Adipose tissue (tissue), 3 donors: ENCODE data around the gene ZNF716. TPM values are rescaled to one million over a fixed set of nuclear protein-coding genes. Genes with fewer than 3 reads are reported as not detected.
"Not testable (repeated sequence)": the region's sequence is repeated elsewhere in the genome, so short reads cannot be mapped to it uniquely, and the experiment has no call there.

Experiments used
- H3K27ac ChIP-seq: one replicate; pipeline ENCODE4 v1.5.1; 2013; ENCODE audit warnings: low read depth, low read length
- WGBS, 3 donors: extraction: QIAGEN DNeasy Blood & Tissue Kit; methylation state at CpG; one replicate each; pipeline ENCODE4 v1.1.7; 2013; 5-methylcytosine and 5-hydroxymethylcytosine counted together
- polyA plus RNA-seq, 3 donors: library from polyadenylated mRNA; stranded (reverse); fragments of 200-250 nt; gene quantifications; one replicate each; pipeline ENCODE4 v1.2.3, GENCODE V29; 2013
- donor health status: healthy with polysubstance abuse.
- donor health status: Bipolar disorder and iron deficiency.
- donor health status: healthy.

ZNF716 gene
- not detected for polyA plus RNA-seq

- WGBS, 3 donors: 78 to 84% (median 83%) methylated on average over 10 of the region's 10 CpGs
- H3K27ac ChIP-seq: no peak within 1 kb of the TSS
Measured at GRCh38 chr7:57449904-57450303, at the start of gene ZNF716. TSS of gene ZNF716 (plus strand) at chr7:57450177. CDS start at chr7:57450289, 112 bp downstream.

GRCh38 chr7:57400531-57401155, 49.3 kb upstream of the ZNF716 start:
- 80 to 89% (median 85%) methylated on average over 10 of the region's 10 CpGs for whole genome bisulfite sequencing, 3 donors
- H3K27ac ChIP-seq: no peak overlapping the region

DNA sequence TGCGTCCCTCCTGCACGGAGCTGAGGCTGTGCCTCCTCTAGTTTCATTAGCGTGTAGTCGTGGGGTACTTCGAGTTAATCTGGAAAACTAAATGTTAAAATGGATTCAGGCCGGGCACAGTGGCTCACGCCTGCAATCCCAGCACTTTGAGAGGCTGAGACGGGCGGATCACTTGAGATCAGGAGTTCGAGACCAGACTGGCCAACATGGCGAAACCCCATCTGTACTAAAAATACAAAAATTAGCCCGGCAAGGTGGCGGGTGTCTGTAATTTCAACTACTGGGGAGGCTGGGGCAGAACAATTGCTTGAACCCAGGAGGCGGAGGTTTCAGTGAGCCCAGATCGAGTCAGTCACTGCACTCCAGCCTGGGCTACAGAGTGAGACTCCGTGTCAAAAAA, 46.9 kb upstream of the ZNF716 start:
- WGBS, 3 donors: 70 to 85% (median 85%) methylated on average over 16 of the region's 16 CpGs
- H3K27ac ChIP-seq: not testable (repeated sequence)

DNA sequence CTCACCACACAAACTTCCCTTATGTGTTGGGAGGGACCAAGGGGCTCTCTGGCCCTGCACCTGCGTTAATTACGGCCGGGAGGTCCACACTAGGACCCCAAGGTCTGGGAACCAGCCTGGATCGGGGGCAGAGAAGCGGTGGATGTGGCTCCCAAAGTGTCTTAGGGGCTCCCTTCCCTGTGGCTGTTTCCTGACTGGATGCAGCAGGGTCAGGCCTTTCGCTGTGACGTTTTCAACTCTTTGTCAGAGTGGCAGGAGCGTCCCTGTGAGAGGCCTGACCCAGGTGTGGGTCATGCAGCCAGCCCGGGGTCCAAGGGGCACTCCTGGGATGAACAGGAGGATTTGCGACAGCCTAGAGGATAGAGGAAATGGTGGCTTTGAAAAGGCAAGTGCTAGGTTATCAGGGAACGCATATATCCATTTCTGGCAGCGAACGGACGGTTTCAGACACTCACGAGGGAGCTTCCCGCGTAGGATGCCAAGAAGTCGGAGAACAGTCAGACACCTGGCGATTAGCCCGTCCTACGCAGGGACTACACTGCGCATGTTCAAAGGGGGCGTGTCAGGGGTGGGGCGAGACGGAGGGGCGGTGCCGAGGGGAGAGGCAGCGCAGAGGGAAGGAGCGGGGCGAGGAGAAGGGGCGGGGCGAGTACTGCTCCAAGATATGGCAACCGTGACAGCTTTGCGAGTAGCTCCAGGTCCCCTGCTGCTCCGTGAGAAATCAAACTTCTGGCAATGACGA, 46.2 kb upstream of the ZNF716 start:
- 31 to 40% (median 40%) methylated on average over 36 of the region's 36 CpGs for WGBS, 3 donors
- H3K27ac ChIP-seq: no peak overlapping the region

DNA sequence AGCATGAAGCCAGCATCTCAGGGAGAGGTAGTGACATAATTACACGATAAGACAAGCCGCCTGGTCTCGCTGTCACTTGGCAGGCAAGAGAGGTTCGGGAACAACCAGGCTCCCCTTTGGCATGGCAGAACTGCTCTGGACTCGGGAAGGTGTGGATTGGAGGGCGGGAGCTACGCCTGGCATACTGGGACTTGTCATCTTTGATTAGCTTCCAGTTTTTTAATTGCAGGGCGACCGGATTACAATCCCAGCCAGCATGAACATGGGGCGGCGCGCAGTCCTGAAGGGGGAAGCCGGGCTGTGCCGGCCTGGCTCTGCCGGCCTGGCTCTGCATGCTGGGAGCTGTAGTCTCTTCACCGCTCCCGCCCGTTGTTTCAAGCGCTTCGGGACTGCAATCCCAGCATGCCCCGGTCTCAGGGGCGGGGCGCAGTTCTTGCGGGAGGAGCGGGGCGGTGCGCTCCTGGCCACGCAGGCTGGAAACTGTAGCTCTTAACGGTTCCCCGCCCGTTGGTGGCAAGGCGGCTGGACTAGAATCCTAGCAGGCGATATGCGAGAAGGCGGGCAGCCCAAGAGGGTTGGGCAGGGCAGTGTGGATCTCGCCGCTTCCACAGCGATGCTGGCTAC, 45.5 kb upstream of the ZNF716 start:
- no peak overlapping the region for H3K27ac ChIP-seq
- WGBS, 3 donors: 27 to 39% (median 30%) methylated on average over 38 of the region's 38 CpGs

DNA sequence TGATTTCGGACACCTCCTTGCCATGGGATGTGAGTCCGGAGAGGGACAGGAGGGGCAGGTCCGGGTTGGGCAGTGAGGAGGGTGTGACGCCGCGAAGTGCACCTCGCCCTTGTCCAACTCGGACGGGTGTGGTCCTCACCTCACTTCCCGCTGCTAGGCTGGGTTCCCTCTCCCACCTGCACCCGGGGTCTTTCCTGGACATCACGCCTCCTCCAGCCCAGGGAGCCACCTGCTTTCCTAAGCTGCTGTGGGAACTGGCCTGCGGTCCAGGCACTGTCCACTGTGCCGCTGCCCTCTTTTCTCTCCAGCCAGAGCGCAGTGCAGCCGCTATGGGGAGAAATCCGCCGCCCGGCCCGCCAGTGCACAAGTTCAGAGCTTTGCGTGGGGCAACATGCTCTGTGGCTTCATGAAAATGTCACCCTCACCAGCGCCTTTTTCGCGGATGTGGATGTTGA, 45.0 kb upstream of the ZNF716 start:
- no peak overlapping the region for H3K27ac ChIP-seq
- 39 to 48% (median 45%) methylated on average over 22 to 24 of the region's 24 CpGs for WGBS, 3 donors

GRCh38 chr7:57407125-57407524, 42.9 kb upstream of the ZNF716 start:
- H3K27ac ChIP-seq: no peak overlapping the region
- WGBS, 3 donors: 63 to 71% (median 70%) methylated on average over 7 of the region's 7 CpGs

GRCh38 chr7:57412168-57412567, 37.8 kb upstream of the ZNF716 start:
- no peak overlapping the region for H3K27ac ChIP-seq

GRCh38 chr7:57412618-57413017, 37.4 kb upstream of the ZNF716 start:
- H3K27ac ChIP-seq: no peak overlapping the region
- 58 to 76% methylated on average over 3 of the region's 3 CpGs; no CpG with 5 or more reads in 1 of the 3 donors for WGBS, 3 donors

More at GRCh38 chr7:57412168-57412567, 37.8 kb upstream of the ZNF716 start:
- WGBS, 3 donors: 48 to 63% methylated on average over 4 to 6 of the region's 6 CpGs; no CpG with 5 or more reads in 1 of the 3 donors

GRCh38 chr7:57413529-57414398, 36.2 kb upstream of the ZNF716 start:
- WGBS, 3 donors: 49 to 52% methylated on average over 5 to 7 of the region's 7 CpGs; no CpG with 5 or more reads in 1 of the 3 donors
- H3K27ac ChIP-seq: no peak overlapping the region

GRCh38 chr7:57414415-57414814, 35.6 kb upstream of the ZNF716 start:
- WGBS, 3 donors: 72 to 74% methylated on average over 6 of the region's 6 CpGs; no CpG with 5 or more reads in 1 of the 3 donors
- H3K27ac ChIP-seq: no peak overlapping the region

- WGBS, 3 donors: 50 to 76% methylated on average over 1 of the region's 1 CpG; no CpG with 5 or more reads in 1 of the 3 donors
- no peak overlapping the region for H3K27ac ChIP-seq
Measured at GRCh38 chr7:57414852-57415251, 35.1 kb upstream of the ZNF716 start.

DNA sequence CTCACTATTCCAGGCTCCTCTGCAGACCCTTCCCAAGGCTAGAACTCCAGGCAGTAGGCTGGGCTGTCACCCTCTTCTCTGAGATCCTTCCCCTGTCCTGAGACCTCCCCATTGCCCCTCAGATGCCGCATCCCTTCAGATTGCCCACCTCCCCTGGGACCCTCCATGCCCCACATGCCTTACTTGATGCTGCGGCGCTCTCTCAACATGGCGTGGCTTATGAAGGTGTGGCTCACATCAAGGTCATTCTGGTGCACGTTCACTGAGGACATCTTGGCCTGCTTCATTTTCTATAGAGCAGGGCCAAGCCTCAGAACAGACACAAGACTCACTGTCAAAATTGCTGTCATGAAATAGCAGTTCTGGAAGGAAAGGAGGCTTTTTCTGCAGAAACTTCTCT, 34.7 kb upstream of the ZNF716 start:
- H3K27ac ChIP-seq: no peak overlapping the region
- 75 to 79% methylated on average over 4 to 5 of the region's 5 CpGs; no CpG with 5 or more reads in 1 of the 3 donors for WGBS, 3 donors

DNA sequence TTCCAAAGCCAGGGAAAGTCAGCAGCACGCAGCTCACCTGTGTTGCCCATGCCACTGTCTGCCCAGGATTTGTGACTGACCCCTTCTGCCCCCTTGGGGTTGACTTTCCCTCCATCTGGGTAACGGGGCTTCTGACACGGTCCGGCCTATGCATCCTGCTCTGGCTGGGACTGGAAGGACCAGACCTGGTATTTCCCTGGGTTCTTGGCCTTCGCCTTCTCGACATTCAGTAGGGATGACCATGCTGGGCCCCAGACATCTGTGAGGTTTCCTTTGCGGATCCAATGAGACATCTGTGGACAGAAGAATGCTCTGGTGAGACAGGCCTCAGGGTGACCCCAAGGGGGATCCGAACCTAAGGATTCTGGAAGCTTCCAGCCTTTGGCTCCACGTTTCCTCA, 34.2 kb upstream of the ZNF716 start:
- no peak overlapping the region for H3K27ac ChIP-seq
- 61 to 68% methylated on average over 8 to 9 of the region's 9 CpGs; no CpG with 5 or more reads in 1 of the 3 donors for WGBS, 3 donors

DNA sequence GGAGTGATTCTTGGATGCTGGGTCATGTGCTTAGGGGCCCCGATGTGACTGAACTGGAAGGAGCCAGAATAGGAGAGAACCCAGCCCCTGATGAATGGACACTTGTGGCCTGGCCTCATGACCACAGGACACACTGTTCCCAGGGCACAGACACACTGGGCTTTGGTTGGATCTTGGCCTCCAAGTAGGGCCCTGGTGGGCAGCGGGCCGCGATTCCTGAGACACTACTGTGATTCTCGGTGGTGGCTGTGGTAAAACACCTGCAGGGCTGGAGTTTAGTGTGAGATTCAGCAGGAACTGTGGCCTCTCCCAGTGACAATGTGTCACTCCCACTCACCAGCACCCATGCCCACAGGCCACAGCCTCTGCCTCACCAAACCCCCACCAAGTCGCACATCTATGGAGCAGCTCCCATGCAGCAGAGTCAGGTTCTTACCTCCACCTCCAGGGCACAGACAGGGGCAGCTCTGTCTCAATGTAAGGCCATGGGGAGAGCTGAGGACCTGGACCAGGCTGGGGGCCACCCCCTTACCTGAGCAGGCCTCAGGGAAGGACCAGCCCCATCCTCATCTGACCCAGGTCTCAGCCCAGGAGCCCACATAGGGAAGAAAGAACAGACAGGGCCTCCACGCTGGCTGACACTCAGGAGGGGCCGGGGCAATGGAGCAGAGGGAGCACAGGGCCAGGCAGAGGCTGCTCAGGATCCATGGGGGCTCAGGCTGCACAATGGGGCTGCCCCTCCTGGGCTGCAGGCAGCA, 33.2 kb upstream of the ZNF716 start:
- WGBS, 3 donors: 67 to 81% methylated on average over 8 of the region's 8 CpGs; no CpG with 5 or more reads in 1 of the 3 donors
- H3K27ac ChIP-seq: no peak overlapping the region

- WGBS, 3 donors: 41 to 49% methylated on average over 2 to 3 of the region's 3 CpGs; no CpG with 5 or more reads in 1 of the 3 donors
- no peak overlapping the region for H3K27ac ChIP-seq
Measured at GRCh38 chr7:57417736-57418135, 32.2 kb upstream of the ZNF716 start.

GRCh38 chr7:57423768-57424167, 26.2 kb upstream of the ZNF716 start:
- WGBS, 3 donors: 44 to 57% (median 54%) methylated on average over 3 of the region's 3 CpGs
- no peak overlapping the region for H3K27ac ChIP-seq
